Mucosa of descending colon (tissue), 3 donors: ENCODE measurements around the gene SLIT3. TPM values are rescaled to one million over a fixed set of nuclear protein-coding genes. Genes with fewer than 3 reads are reported as not detected.

ENCODE experiments used
- ATAC-seq: fragments of 200-7000 bp; cut with Tn5 transposase; one replicate; pipeline ENCODE4 v1.9.1; 2020; ENCODE audit warnings: mild to moderate bottlenecking, moderate library complexity
- DNase-seq, 3 donors: peaks; one replicate each; pipeline ENCODE4 v3.0.0-alpha.2; 2020
- H3K36me3 ChIP-seq: fragments of 200-600 bp; one replicate; pipeline ENCODE4 v1.8.0; 2021; ENCODE audit warnings: low read depth, mild to moderate bottlenecking
- H3K4me1 ChIP-seq: fragments of 200-600 bp; one replicate; pipeline ENCODE4 v1.8.0; 2021; ENCODE audit warnings: low read depth, mild to moderate bottlenecking
- H3K4me3 ChIP-seq: fragments of 200-600 bp; one replicate; pipeline ENCODE4 v1.8.0; 2021; ENCODE audit warnings: mild to moderate bottlenecking
- H3K9me3 ChIP-seq: fragments of 200-600 bp; one replicate; pipeline ENCODE4 v1.8.0; 2021; ENCODE audit warnings: mild to moderate bottlenecking
- CTCF ChIP-seq: fragments of 200-600 bp; IDR thresholded peaks from one replicate; pipeline ENCODE4 v1.8.0; 2022; ENCODE audit warnings: antibody characterized with exemption, mild to moderate bottlenecking
- intact Hi-C, 2 donors: fragments of 100-400 bp; cut with DNase I in 1 of 2; cut with micrococcal nuclease in 1 of 2; formaldehyde crosslinking; loops; one replicate each; pipeline versions ENCODE4 v1.11.0 to v1.11.1; 2022; cut with DNase I, micrococcal nuclease
- total RNA-seq, 3 donors: library from RNA; stranded (reverse); fragmentation: NEBNext Ultra II Directional in 2 of 3; extraction: Animal tissue kit (Norgen Biotek cat#: 25700) in 2 of 3; gene quantifications; one replicate each; pipeline versions ENCODE4 v1.2.1 to v1.2.4, GENCODE V29; 2021 to 2023
- donor health status: DM: no; HTN: no; CAD: no; lungs with moderate emphysema.
- donor health status: DM: no; HTN: no; CAD: no.
- donor health status: DM: no; HTN: yes; CAD: no.

The SLIT3 gene
- total RNA-seq, 3 donors from 2014 or later: 4.2 to 25.5 (median 16.1) TPM

- no peak overlapping the region for H3K4me3 ChIP-seq
- H3K9me3 ChIP-seq: no peaks in the 10 kb centered on the region
- H3K4me1 ChIP-seq: peaks cover 51% of the 10 kb centered on the region
- TF ChIP-seq CTCF: no peak
- peak; percentile 72 for ATAC-seq
- peak in 1 of 3 donors; percentile 81 for DNase-seq
- intact Hi-C loops: no loop called here
- H3K36me3 ChIP-seq: no peaks in the 10 kb centered on the region
These were observed 641.6 kb downstream of the SLIT3 start for GRCh38 chr5:168659286-168659847.

GRCh38 chr5:168658394-168658793 lies 642.5 kb downstream of the SLIT3 start:
- no peak for DNase-seq
- ATAC-seq: no peak
- intact Hi-C loops: no loop called here
- TF ChIP-seq CTCF: no peak
- H3K36me3 ChIP-seq: no peaks in the 10 kb centered on the region
- H3K9me3 ChIP-seq: no peaks in the 10 kb centered on the region
- peaks cover 56% of the 10 kb centered on the region for H3K4me1 ChIP-seq
- no peak overlapping the region for H3K4me3 ChIP-seq

GRCh38 chr5:168656633-168657032 lies 644.3 kb downstream of the SLIT3 start:
- TF ChIP-seq CTCF: no peak
- peaks cover 62% of the 10 kb centered on the region for H3K4me1 ChIP-seq

GRCh38 chr5:168655316-168655715 lies 645.6 kb downstream of the SLIT3 start:
- H3K36me3 ChIP-seq: no peaks in the 10 kb centered on the region
- no peaks in the 10 kb centered on the region for H3K9me3 ChIP-seq
- peaks cover 56% of the 10 kb centered on the region for H3K4me1 ChIP-seq
- ATAC-seq: no peak
- DNase-seq: no peak
- TF ChIP-seq CTCF: no peak
- intact Hi-C loops: no loop called here
- no peak overlapping the region for H3K4me3 ChIP-seq

More at GRCh38 chr5:168656633-168657032, 644.3 kb downstream of the SLIT3 start:
- intact Hi-C loops: no loop called here
- H3K9me3 ChIP-seq: no peaks in the 10 kb centered on the region
- ATAC-seq (peak; percentile 18), DNase-seq (no peak)
- H3K4me3 ChIP-seq: no peak overlapping the region
- no peaks in the 10 kb centered on the region for H3K36me3 ChIP-seq

- Histone ChIP-seq H3K9me3 (no peaks in the 10 kb centered on the region), H3K4me1 (peaks cover 46% of the 10 kb centered on the region), H3K4me3 (no peak overlapping the region), H3K36me3 (no peaks in the 10 kb centered on the region)
- no peak for TF ChIP-seq CTCF
- intact Hi-C loops: no loop called here
- no peak for ATAC-seq
- no peak for DNase-seq
These were observed 646.7 kb downstream of the SLIT3 start for GRCh38 chr5:168654211-168654721.

GRCh38 chr5:168653626-168654025 lies 647.3 kb downstream of the SLIT3 start:
- no peak for ATAC-seq
- no peak for TF ChIP-seq CTCF

More at GRCh38 chr5:168653626-168654025, 647.3 kb downstream of the SLIT3 start:
- intact Hi-C loops: no loop called here
- H3K4me3 ChIP-seq: no peak overlapping the region
- no peak for DNase-seq
- H3K4me1 ChIP-seq: peaks cover 40% of the 10 kb centered on the region
- H3K36me3 ChIP-seq: no peaks in the 10 kb centered on the region
- H3K9me3 ChIP-seq: no peaks in the 10 kb centered on the region
